Epithelial cell of esophagus (primary cell): ENCODE data around the gene BCAR3.
"Not testable (repeated sequence)": the region's sequence is repeated elsewhere in the genome, so short reads cannot be mapped to it uniquely, and the experiment has no call there.

Experiments used
- DNase-seq: peaks from one replicate; pipeline ENCODE4 v3.0.0; 2010; ENCODE audit warnings: low read depth
- H3K4me3 ChIP-seq: 2 replicates; pipeline ENCODE4 v1.5.1; 2011; ENCODE audit warnings: mild to moderate bottlenecking, low read length, control low read depth
- TF ChIP-seq, protein P1 (sequence below): IDR thresholded peaks from 2 replicates; pipeline ENCODE4 v1.5.1; 2011; ENCODE audit warnings: low read depth, mild to moderate bottlenecking, low read length, control low read depth, inconsistent platforms; ENCODE audit not compliant: insufficient read depth; ENCODE audit errors: missing control alignments

Gene BCAR3

GRCh38 chr1:93653656-93654055, 28.0 kb downstream of the BCAR3 start:
- no peak for DNase-seq
- H3K4me3 ChIP-seq: no peak overlapping the region
- TF ChIP-seq, protein P1, sequence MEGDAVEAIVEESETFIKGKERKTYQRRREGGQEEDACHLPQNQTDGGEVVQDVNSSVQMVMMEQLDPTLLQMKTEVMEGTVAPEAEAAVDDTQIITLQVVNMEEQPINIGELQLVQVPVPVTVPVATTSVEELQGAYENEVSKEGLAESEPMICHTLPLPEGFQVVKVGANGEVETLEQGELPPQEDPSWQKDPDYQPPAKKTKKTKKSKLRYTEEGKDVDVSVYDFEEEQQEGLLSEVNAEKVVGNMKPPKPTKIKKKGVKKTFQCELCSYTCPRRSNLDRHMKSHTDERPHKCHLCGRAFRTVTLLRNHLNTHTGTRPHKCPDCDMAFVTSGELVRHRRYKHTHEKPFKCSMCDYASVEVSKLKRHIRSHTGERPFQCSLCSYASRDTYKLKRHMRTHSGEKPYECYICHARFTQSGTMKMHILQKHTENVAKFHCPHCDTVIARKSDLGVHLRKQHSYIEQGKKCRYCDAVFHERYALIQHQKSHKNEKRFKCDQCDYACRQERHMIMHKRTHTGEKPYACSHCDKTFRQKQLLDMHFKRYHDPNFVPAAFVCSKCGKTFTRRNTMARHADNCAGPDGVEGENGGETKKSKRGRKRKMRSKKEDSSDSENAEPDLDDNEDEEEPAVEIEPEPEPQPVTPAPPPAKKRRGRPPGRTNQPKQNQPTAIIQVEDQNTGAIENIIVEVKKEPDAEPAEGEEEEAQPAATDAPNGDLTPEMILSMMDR: no peak

- no peak overlapping the region for H3K4me3 ChIP-seq
- TF ChIP-seq, protein P1: no peak
- DNase-seq: no peak
Observed at GRCh38 chr1:93652323-93652949, 29.2 kb downstream of the BCAR3 start.

- TF ChIP-seq, protein P1: no peak
- no peak overlapping the region for H3K4me3 ChIP-seq
- DNase-seq: no peak
Observed at GRCh38 chr1:93651695-93652094, 29.9 kb downstream of the BCAR3 start.

- DNase-seq, H3K4me3 ChIP-seq: not testable (repeated sequence)
Observed at GRCh38 chr1:93650159-93650558, 31.5 kb downstream of the BCAR3 start.

GRCh38 chr1:93649231-93649630, 32.4 kb downstream of the BCAR3 start:
- H3K4me3 ChIP-seq: no peak overlapping the region
- no peak for DNase-seq
- TF ChIP-seq, protein P1: no peak

- TF ChIP-seq, protein P1: no peak
- no peak for DNase-seq
- H3K4me3 ChIP-seq: no peak overlapping the region
Observed at GRCh38 chr1:93648656-93649055, 33.0 kb downstream of the BCAR3 start.

GRCh38 chr1:93641527-93641926, 40.1 kb downstream of the BCAR3 start:
- H3K4me3 ChIP-seq: no peak overlapping the region
- TF ChIP-seq, protein P1: no peak
- DNase-seq: no peak
